ENCODE measurements around the gene UBE2D3. TPM values are rescaled to one million over a fixed set of nuclear protein-coding genes. Genes with fewer than 3 reads are reported as not detected.

UBE2D3 gene
- total RNA-seq, 1 donor from 2014 or later, result 340 TPM

GRCh38 chr4:102761296-102761701, 66.1 kb downstream of the UBE2D3 start:
- peak overlapping the region; percentile 11 for H3K27ac ChIP-seq (ENCODE audit: low read depth, low read length)
- FAIRE-seq, result no peak

GRCh38 chr4:102760645-102761295, 66.6 kb downstream of the UBE2D3 start, which contains the start of gene MANBA:
Gene MANBA (minus strand): TSS chr4:102760968. CDS start chr4:102760894, 74 bp downstream.
- Mint-ChIP-seq H3K9me3 (ENCODE audit: unreplicated experiment) (no peaks in the 10 kb centered on the region), H3K36me3 (ENCODE audit: low read depth, unreplicated experiment) (peaks cover 1% of the 10 kb centered on the region), H3K4me1 (ENCODE audit: low read depth, unreplicated experiment) (peaks cover 6% of the 10 kb centered on the region), H3K4me3 (ENCODE audit: unreplicated experiment) (peak within 1 kb of the TSS; percentile 99), H3K27ac (ENCODE audit: unreplicated experiment) (peak within 1 kb of the TSS; percentile 88), H3K27me3 (ENCODE audit: low read depth, unreplicated experiment) (no peaks in the 10 kb centered on the region)
- TF ChIP-seq EZH2 (IDR thresholded peaks at IDR 0.05; ENCODE audit: insufficient read depth, low read length) (no peak), CTCF (IDR thresholded peaks at IDR 0.05; ENCODE audit: insufficient read depth, low read depth, low read length) (no peak)
- H3K9me3 ChIP-seq (ENCODE audit: insufficient read depth, low read depth, low read length), result no peaks in the 10 kb centered on the region
- H3K79me2 ChIP-seq (ENCODE audit: insufficient read depth, low read length), result peaks cover 18% of the 10 kb centered on the region
- DNase-seq (ENCODE audit: low read depth) (peak; percentile 57), FAIRE-seq (no peak)
- no peaks in the 10 kb centered on the region for H3K27me3 ChIP-seq (ENCODE audit: insufficient read depth, low read length)
- peaks cover 6% of the 10 kb centered on the region for H3K4me1 ChIP-seq (ENCODE audit: insufficient read depth, low read length)
- H4K20me1 ChIP-seq (ENCODE audit: insufficient read depth, low read length), result peaks cover 6% of the 10 kb centered on the region
- H3K27ac ChIP-seq (ENCODE audit: low read depth, low read length), result peak within 1 kb of the TSS; percentile 54
- peak within 1 kb of the TSS; percentile 100 for H3K4me2 ChIP-seq (ENCODE audit: low read length)
- H3K9ac ChIP-seq (ENCODE audit: low read length), result peak within 1 kb of the TSS; percentile 87
- peak within 1 kb of the TSS; percentile 92 for H3K4me3 ChIP-seq (ENCODE audit: insufficient read depth, low read depth, low read length)
- H2AFZ ChIP-seq (ENCODE audit: low read depth, low read length), result peak within 1 kb of the TSS; percentile 99
- H3K36me3 ChIP-seq (ENCODE audit: insufficient read depth, low read length), result no peaks in the 10 kb centered on the region

More at GRCh38 chr4:102761296-102761701, 66.1 kb downstream of the UBE2D3 start:
- TF ChIP-seq CTCF (IDR thresholded peaks at IDR 0.05; ENCODE audit: insufficient read depth, low read depth, low read length), result no peak
- TF ChIP-seq EZH2 (IDR thresholded peaks at IDR 0.05; ENCODE audit: insufficient read depth, low read length), result no peak
- Histone ChIP-seq H3K4me2 (ENCODE audit: low read length) (peak overlapping the region; percentile 100), H3K36me3 (ENCODE audit: insufficient read depth, low read length) (no peaks in the 10 kb centered on the region), H3K4me3 (ENCODE audit: insufficient read depth, low read depth, low read length) (peak overlapping the region; percentile 92), H3K27me3 (ENCODE audit: insufficient read depth, low read length) (no peaks in the 10 kb centered on the region), H4K20me1 (ENCODE audit: insufficient read depth, low read length) (peaks cover 6% of the 10 kb centered on the region), H3K4me1 (ENCODE audit: insufficient read depth, low read length) (peaks cover 6% of the 10 kb centered on the region), H3K9ac (ENCODE audit: low read length) (peak overlapping the region; percentile 87), H2AFZ (ENCODE audit: low read depth, low read length) (peak overlapping the region; percentile 99), H3K79me2 (ENCODE audit: insufficient read depth, low read length) (peaks cover 18% of the 10 kb centered on the region), H3K9me3 (ENCODE audit: insufficient read depth, low read depth, low read length) (no peaks in the 10 kb centered on the region)
- peak; percentile 8 for DNase-seq (ENCODE audit: low read depth)
- no peaks in the 10 kb centered on the region for H3K27me3 Mint-ChIP-seq (ENCODE audit: low read depth, unreplicated experiment)
- H3K9me3 Mint-ChIP-seq (ENCODE audit: unreplicated experiment), result no peaks in the 10 kb centered on the region
- H3K36me3 Mint-ChIP-seq (ENCODE audit: low read depth, unreplicated experiment), result peaks cover 1% of the 10 kb centered on the region
- peaks cover 6% of the 10 kb centered on the region for H3K4me1 Mint-ChIP-seq (ENCODE audit: low read depth, unreplicated experiment)
- no peak overlapping the region for H3K27ac Mint-ChIP-seq (ENCODE audit: unreplicated experiment)
- peak overlapping the region; percentile 99 for H3K4me3 Mint-ChIP-seq (ENCODE audit: unreplicated experiment)
